Measurements from ENCODE around the gene ARHGEF26.
"Not testable (repeated sequence)": the region's sequence is repeated elsewhere in the genome, so short reads cannot be mapped to it uniquely, and the experiment has no call there.

Gene ARHGEF26

DNA sequence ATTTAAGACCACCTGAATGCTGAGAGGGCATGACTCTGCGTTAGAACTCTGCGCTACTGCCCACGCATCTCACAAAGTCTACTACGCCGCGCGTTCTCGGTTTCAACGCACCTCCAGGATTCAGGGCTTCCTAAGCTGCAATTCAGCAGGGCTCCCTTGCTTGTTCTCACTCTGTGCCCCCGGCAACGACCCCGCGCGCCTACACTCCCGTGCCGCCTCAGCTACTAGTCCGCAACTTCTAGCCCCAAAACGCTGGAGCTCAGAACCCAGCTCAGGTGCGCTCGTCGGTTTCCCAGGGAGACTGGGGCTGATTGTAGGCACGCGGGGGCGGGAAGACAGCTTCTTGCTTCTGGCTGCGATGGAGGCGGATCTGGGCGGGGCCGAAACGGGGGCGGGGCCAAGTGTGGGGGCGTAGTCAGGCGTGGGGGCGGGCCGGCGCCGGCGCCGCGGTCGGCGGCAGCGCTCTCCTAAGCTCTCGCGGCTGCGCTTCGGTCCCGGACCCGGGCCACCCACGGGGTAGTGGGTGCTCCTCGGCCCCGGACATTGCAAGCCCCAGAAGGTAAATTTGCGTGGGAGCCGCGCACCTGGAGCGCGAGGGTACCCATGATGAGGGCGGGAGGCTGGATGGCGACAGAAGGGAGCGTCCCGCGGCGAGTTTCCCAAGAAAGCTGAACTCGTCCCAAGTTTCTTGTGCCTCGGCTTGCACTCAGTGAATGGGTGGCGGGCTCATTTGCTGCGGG lies at the start of gene ARHGEF26:
TSS of gene ARHGEF26 (plus strand) at position 430 of the 740 bp plus-strand sequence. CDS start 603 bp downstream, outside the sequence.
- Histone ChIP-seq H3K9me3 (replicated peaks in 1 of 11) (peaks cover 16 to 26% (median 21%) of the 10 kb centered on the region in 11 experiments), H3K36me3 (no peaks in the 10 kb centered on the region), H3K9ac (no peak within 1 kb of the TSS), H3K27ac (no peak within 1 kb of the TSS), H3K4me2 (no peak within 1 kb of the TSS), H3K4me3 (no peak within 1 kb of the TSS), H4K20me1 (no peaks in the 10 kb centered on the region), H3K27me3 (no peaks in the 10 kb centered on the region), H3K4me1 (no peaks in the 10 kb centered on the region)
- no peak for TF ChIP-seq Cebpa-rat (IDR thresholded peaks at IDR 0.05)

DNA sequence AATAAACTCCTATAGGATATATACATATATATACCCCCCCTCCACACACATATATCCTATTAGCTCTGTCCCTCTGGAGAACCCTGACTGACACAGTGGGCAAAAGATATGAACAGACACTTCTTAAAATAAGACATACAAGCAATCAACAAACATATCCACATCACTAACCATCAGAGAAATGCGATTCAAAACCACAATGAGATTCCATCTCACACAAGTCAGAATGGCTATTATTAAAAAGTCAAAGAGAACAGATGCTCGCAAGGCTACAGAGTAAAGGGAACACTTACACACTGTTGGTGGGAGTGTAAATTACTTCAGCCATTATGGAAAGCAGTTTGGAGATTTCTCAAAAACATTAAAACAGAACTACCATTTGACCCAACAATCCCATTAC lies 46.2 kb upstream of the ARHGEF26 start:
- Histone ChIP-seq H3K4me2 (no peak overlapping the region), H3K9ac (no peak overlapping the region), H3K36me3 (no peaks in the 10 kb centered on the region), H3K27ac (no peak overlapping the region), H3K4me3 (no peak overlapping the region), H3K4me1 (no peaks in the 10 kb centered on the region), H3K27me3 (no peaks in the 10 kb centered on the region), H4K20me1 (no peaks in the 10 kb centered on the region), H3K9me3 (replicated peaks in 1 of 11) (peaks cover 0 to 9% (median 5%) of the 10 kb centered on the region in 11 experiments; a peak in 5 of 22 replicates)
- no peak for TF ChIP-seq Cebpa-rat (IDR thresholded peaks at IDR 0.05)

GRCh38 chr3:154078672-154079071 lies 42.5 kb upstream of the ARHGEF26 start:
- Histone ChIP-seq H3K36me3 (no peaks in the 10 kb centered on the region), H3K9ac (no peak overlapping the region), H4K20me1 (no peaks in the 10 kb centered on the region), H3K4me2 (no peak overlapping the region), H3K4me1 (no peaks in the 10 kb centered on the region), H3K4me3 (no peak overlapping the region), H3K9me3 (replicated peaks in 1 of 11) (peaks cover 0 to 15% (median 3%) of the 10 kb centered on the region in 11 experiments; a peak in 7 of 22 replicates), H3K27ac (no peak overlapping the region), H3K27me3 (no peaks in the 10 kb centered on the region)
- no peak for TF ChIP-seq Cebpa-rat (IDR thresholded peaks at IDR 0.05)

DNA sequence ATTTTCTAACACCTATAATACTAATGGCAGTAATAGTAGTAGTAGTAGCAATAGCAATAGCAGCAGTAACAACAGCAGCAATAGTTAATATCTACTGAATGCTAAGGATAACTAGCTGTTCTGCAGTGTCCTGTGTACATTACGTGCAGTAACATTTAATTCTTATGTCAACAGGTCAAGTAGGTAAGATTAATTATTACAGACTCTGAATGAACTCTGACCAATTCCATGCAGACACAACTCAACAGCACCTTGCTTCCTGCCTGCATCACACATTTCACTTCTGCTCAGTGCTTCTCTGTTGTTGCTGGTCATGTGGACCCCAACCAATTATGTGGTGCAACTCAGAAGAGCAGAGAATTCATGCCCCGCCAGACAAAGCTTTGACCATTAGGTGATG lies 39.9 kb upstream of the ARHGEF26 start:
- no peak overlapping the region for H3K9ac ChIP-seq
- H3K27ac ChIP-seq, result no peak overlapping the region
- H3K4me3 ChIP-seq, result no peak overlapping the region
- H4K20me1 ChIP-seq, result no peaks in the 10 kb centered on the region
- no peaks in the 10 kb centered on the region for H3K4me1 ChIP-seq
- peaks cover 0 to 13% (median 0%) of the 10 kb centered on the region in 11 experiments; a peak in 3 of 22 replicates for H3K9me3 ChIP-seq (replicated peaks in 1 of 11)
- no peaks in the 10 kb centered on the region for H3K27me3 ChIP-seq
- no peaks in the 10 kb centered on the region for H3K36me3 ChIP-seq
- no peak overlapping the region for H3K4me2 ChIP-seq
- no peak for TF ChIP-seq Cebpa-rat (IDR thresholded peaks at IDR 0.05)

DNA sequence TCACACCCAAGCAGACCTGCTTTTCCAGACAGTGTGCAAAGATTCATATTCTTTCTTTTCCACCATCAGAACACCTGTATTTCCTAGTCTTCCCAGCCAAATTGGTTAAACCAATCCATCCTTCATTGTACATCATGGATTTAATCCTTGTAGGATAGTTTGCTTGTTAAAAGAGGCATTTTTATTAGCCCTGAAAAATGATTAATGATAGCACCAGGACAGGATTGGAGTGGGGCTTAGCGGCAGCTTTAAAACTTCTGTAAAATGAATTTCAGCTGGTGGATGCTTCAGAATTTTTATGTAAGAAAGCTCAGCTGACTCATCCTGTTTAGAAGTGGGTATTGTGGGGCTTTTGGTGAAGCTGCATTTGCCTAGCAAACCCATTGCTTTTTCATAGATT lies 36.1 kb upstream of the ARHGEF26 start:
- Histone ChIP-seq H3K4me3 (no peak overlapping the region), H3K4me2 (no peak overlapping the region), H3K36me3 (no peaks in the 10 kb centered on the region), H4K20me1 (no peaks in the 10 kb centered on the region), H3K27me3 (no peaks in the 10 kb centered on the region), H3K9ac (no peak overlapping the region), H3K9me3 (replicated peaks in 1 of 11) (peaks cover 0 to 24% (median 8%) of the 10 kb centered on the region in 11 experiments; a peak in 13 of 22 replicates), H3K4me1 (no peaks in the 10 kb centered on the region), H3K27ac (no peak overlapping the region)
- TF ChIP-seq Cebpa-rat (IDR thresholded peaks at IDR 0.05), result no peak

DNA sequence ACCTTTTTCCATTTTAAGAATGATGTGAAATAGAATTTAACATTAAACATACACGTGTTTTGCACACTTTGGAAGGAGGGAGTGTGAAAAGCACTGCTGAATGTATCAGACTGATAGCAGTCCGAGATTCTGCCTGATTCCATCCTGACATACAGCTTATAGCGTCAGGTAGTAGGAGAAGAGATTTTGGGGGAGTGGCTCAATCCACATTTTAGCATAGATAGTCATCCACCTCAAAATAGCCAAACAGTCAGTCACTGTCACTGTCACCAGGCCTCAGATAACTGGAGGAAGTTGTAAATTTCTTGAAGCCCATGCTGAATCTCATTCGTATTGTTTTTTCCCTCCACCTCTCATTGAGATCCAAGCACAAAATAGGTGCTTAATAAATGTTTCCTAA lies 35.4 kb upstream of the ARHGEF26 start:
- Histone ChIP-seq H3K4me2 (no peak overlapping the region), H3K27me3 (no peaks in the 10 kb centered on the region), H3K4me1 (no peaks in the 10 kb centered on the region), H3K9ac (no peak overlapping the region), H4K20me1 (no peaks in the 10 kb centered on the region), H3K36me3 (no peaks in the 10 kb centered on the region), H3K9me3 (replicated peaks in 1 of 11) (peaks cover 0 to 24% (median 8%) of the 10 kb centered on the region in 11 experiments; a peak in 13 of 22 replicates), H3K4me3 (no peak overlapping the region), H3K27ac (no peak overlapping the region)
- no peak for TF ChIP-seq Cebpa-rat (IDR thresholded peaks at IDR 0.05)

- Histone ChIP-seq H3K4me3 (no peak overlapping the region), H3K9ac (no peak overlapping the region), H3K36me3 (no peaks in the 10 kb centered on the region), H3K4me2 (no peak overlapping the region), H3K4me1 (no peaks in the 10 kb centered on the region), H3K27me3 (no peaks in the 10 kb centered on the region), H3K27ac (no peak overlapping the region), H3K9me3 (replicated peaks in 1 of 11) (peaks cover 0 to 24% (median 8%) of the 10 kb centered on the region in 11 experiments; a peak in 13 of 22 replicates), H4K20me1 (no peaks in the 10 kb centered on the region)
- TF ChIP-seq Cebpa-rat (IDR thresholded peaks at IDR 0.05), result no peak
Observed at GRCh38 chr3:154086286-154086685, 34.9 kb upstream of the ARHGEF26 start.

DNA sequence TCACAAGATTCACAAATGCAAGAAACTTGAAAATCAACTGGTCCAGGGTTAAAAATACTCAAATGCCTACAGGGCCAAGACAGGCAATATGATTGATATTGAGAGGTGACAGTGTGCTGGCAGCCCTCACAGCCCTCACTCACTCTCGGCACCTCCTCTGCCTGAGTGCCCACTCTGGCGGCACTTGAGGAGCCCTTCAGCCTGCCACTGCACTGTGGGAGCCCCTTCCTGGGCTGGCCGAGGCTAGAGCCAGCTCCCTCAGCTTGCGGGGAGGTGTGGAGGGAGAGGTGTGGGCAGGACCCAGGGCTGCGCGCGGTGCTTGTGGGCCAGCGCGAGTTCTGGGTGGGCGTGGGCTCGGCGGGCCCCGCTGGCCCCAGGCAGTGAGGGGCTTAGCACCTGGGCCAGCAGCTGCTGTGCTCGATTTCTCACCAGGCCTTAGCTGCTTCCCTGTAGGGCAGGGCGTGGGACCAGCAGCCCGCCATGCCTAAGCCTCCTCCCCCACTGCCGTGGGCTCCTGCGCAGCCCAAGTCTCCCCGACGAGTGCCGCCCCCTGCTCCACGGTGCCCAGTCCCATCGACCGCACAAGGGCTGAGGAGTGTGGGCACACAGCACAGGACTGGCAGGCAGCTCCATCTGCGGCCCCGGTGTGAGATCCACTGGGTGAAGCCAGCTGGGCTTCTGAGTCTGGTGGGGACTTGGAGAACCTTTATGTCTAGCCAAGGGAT lies 33.3 kb upstream of the ARHGEF26 start:
- not testable (repeated sequence) for H4K20me1 ChIP-seq, H3K4me3 ChIP-seq, H3K27me3 ChIP-seq, H3K4me2 ChIP-seq, H3K9ac ChIP-seq, H3K27ac ChIP-seq, H3K4me1 ChIP-seq, H3K36me3 ChIP-seq
- H3K9me3 ChIP-seq (replicated peaks in 1 of 11), result peaks cover 0 to 15% (median 7%) of the 10 kb centered on the region in 11 experiments; a peak in 12 of 22 replicates

GRCh38 chr3:154089421-154090420 lies 31.5 kb upstream of the ARHGEF26 start:
- H3K36me3 ChIP-seq, result no peaks in the 10 kb centered on the region
- TF ChIP-seq Cebpa-rat (IDR thresholded peaks at IDR 0.05), result no peak
- no peak overlapping the region for H3K9ac ChIP-seq
- no peaks in the 10 kb centered on the region for H3K27me3 ChIP-seq
- H3K4me2 ChIP-seq, result no peak overlapping the region
- peaks cover 0 to 15% (median 7%) of the 10 kb centered on the region in 11 experiments; a peak in 12 of 22 replicates for H3K9me3 ChIP-seq (replicated peaks in 1 of 11)
- no peak overlapping the region for H3K4me3 ChIP-seq
- no peaks in the 10 kb centered on the region for H3K4me1 ChIP-seq
- no peaks in the 10 kb centered on the region for H4K20me1 ChIP-seq
- H3K27ac ChIP-seq, result no peak overlapping the region
